Measurements from ENCODE around the gene SGPL1. TPM values are rescaled to one million over a fixed set of nuclear protein-coding genes. Genes with fewer than 3 reads are reported as not detected.
A peak's percentile ranks its signal among the peaks of the same experiment; 100 is the strongest.

Gene SGPL1
- total RNA-seq, 1 experiment from 2014 or later: 25.5 TPM

GRCh38 chr10:70805619-70806215 is 10.0 kb upstream of the SGPL1 start:
- in situ Hi-C loops (cut with HindIII; ENCODE audit: low pct_unique_long_range_greater_than_20kb, low sequenced_read_pairs): no loop called here
- no peak for DNase-seq (ENCODE audit: low read depth)

- no peak for DNase-seq (ENCODE audit: low read depth)
- in situ Hi-C loops (cut with HindIII; ENCODE audit: low pct_unique_long_range_greater_than_20kb, low sequenced_read_pairs): no loop called here
Measured at GRCh38 chr10:70806841-70807240, 8.9 kb upstream of the SGPL1 start.

GRCh38 chr10:70807556-70807955 is 8.2 kb upstream of the SGPL1 start:
- no peak for DNase-seq (ENCODE audit: low read depth)

GRCh38 chr10:70809011-70809611 is 6.6 kb upstream of the SGPL1 start:
- in situ Hi-C loops (cut with HindIII; ENCODE audit: low pct_unique_long_range_greater_than_20kb, low sequenced_read_pairs): no loop called here
- DNase-seq (ENCODE audit: low read depth): no peak

More at GRCh38 chr10:70807556-70807955, 8.2 kb upstream of the SGPL1 start:
- in situ Hi-C loops (cut with HindIII; ENCODE audit: low pct_unique_long_range_greater_than_20kb, low sequenced_read_pairs): no loop called here

- no peak for DNase-seq (ENCODE audit: low read depth)
- in situ Hi-C loops (cut with HindIII; ENCODE audit: low pct_unique_long_range_greater_than_20kb, low sequenced_read_pairs): no loop called here
Measured at GRCh38 chr10:70809726-70810125, 6.0 kb upstream of the SGPL1 start.

- in situ Hi-C loops (cut with HindIII; ENCODE audit: low pct_unique_long_range_greater_than_20kb, low sequenced_read_pairs): no loop called here
- no peak for DNase-seq (ENCODE audit: low read depth)
Measured at GRCh38 chr10:70810967-70811366, 4.8 kb upstream of the SGPL1 start.

- in situ Hi-C loops (cut with HindIII; ENCODE audit: low pct_unique_long_range_greater_than_20kb, low sequenced_read_pairs): no loop called here
- no peak for DNase-seq (ENCODE audit: low read depth)
Measured at GRCh38 chr10:70811881-70812280, 3.9 kb upstream of the SGPL1 start.

GRCh38 chr10:70812814-70813213 is 2.9 kb upstream of the SGPL1 start:
- in situ Hi-C loops (cut with HindIII; ENCODE audit: low pct_unique_long_range_greater_than_20kb, low sequenced_read_pairs): no loop called here

GRCh38 chr10:70814126-70814525 is 1.6 kb upstream of the SGPL1 start:
- no peak for DNase-seq (ENCODE audit: low read depth)
- in situ Hi-C loops (cut with HindIII; ENCODE audit: low pct_unique_long_range_greater_than_20kb, low sequenced_read_pairs): no loop called here

More at GRCh38 chr10:70812814-70813213, 2.9 kb upstream of the SGPL1 start:
- no peak for DNase-seq (ENCODE audit: low read depth)

- peak; percentile 90 for DNase-seq (ENCODE audit: low read depth)
- in situ Hi-C loops (cut with HindIII; ENCODE audit: low pct_unique_long_range_greater_than_20kb, low sequenced_read_pairs): no loop called here
Measured at GRCh38 chr10:70816220-70816894, 609 bp downstream of the SGPL1 start.

GRCh38 chr10:70820976-70821750 is 5.4 kb downstream of the SGPL1 start:
- in situ Hi-C loops (cut with HindIII; ENCODE audit: low pct_unique_long_range_greater_than_20kb, low sequenced_read_pairs): no loop called here
- DNase-seq (ENCODE audit: low read depth): no peak

GRCh38 chr10:70822076-70822820 is 6.5 kb downstream of the SGPL1 start:
- in situ Hi-C loops (cut with HindIII; ENCODE audit: low pct_unique_long_range_greater_than_20kb, low sequenced_read_pairs): no loop called here
- DNase-seq (ENCODE audit: low read depth): no peak

GRCh38 chr10:70827086-70827757 is 11.5 kb downstream of the SGPL1 start:
- in situ Hi-C loops (cut with HindIII; ENCODE audit: low pct_unique_long_range_greater_than_20kb, low sequenced_read_pairs): no loop called here
- DNase-seq (ENCODE audit: low read depth): no peak

GRCh38 chr10:70828923-70829322 is 13.2 kb downstream of the SGPL1 start:
- in situ Hi-C loops (cut with HindIII; ENCODE audit: low pct_unique_long_range_greater_than_20kb, low sequenced_read_pairs): no loop called here
- no peak for DNase-seq (ENCODE audit: low read depth)

GRCh38 chr10:70829543-70829942 is 13.8 kb downstream of the SGPL1 start:
- DNase-seq (ENCODE audit: low read depth): no peak
- in situ Hi-C loops (cut with HindIII; ENCODE audit: low pct_unique_long_range_greater_than_20kb, low sequenced_read_pairs): no loop called here

GRCh38 chr10:70830164-70830563 is 14.4 kb downstream of the SGPL1 start:
- DNase-seq (ENCODE audit: low read depth): no peak
- in situ Hi-C loops (cut with HindIII; ENCODE audit: low pct_unique_long_range_greater_than_20kb, low sequenced_read_pairs): no loop called here

GRCh38 chr10:70832221-70832620 is 16.5 kb downstream of the SGPL1 start:
- no peak for DNase-seq (ENCODE audit: low read depth)
- in situ Hi-C loops (cut with HindIII; ENCODE audit: low pct_unique_long_range_greater_than_20kb, low sequenced_read_pairs): no loop called here

Data from Caki2 (cell line).